Adrenal gland (tissue), 12 donors: Measurements from ENCODE around the gene SLC22A5. TPM values are rescaled to one million over a fixed set of nuclear protein-coding genes. Genes with fewer than 3 reads are reported as not detected.

Experiments
- DNase-seq, 7 donors: peaks; one replicate each; pipeline ENCODE4 v3.0.0-alpha.2; 2019 to 2020
- H3K27ac ChIP-seq, 5 donors: fragments of 200-600 bp; sonication (generic) in 4 of 5; 1 replicate in 3 of 5; 2 replicates in 2 of 5; pipeline versions ENCODE4 v1.5.1 to v1.8.0; 2016 to 2020; ENCODE audit warnings: mild to moderate bottlenecking in 1 of 5
- H3K27me3 ChIP-seq: fragments of 200-600 bp; 2 replicates; pipeline ENCODE4 v1.8.0; 2021
- H3K36me3 ChIP-seq, 2 donors: fragments of 200-600 bp; replicated peaks in 1 of 2; 1 replicate in 1 of 2; 2 replicates in 1 of 2; pipeline versions ENCODE4 v1.5.1 to v1.8.0; 2018 to 2022
- H3K4me1 ChIP-seq, 2 donors: fragments of 200-600 bp; replicated peaks in 1 of 2; 1 replicate in 1 of 2; 2 replicates in 1 of 2; pipeline versions ENCODE4 v1.5.1 to v1.8.0; 2018 to 2021
- H3K4me3 ChIP-seq, 4 donors: fragments of 200-600 bp; sonication (generic) in 3 of 4; one replicate each; pipeline ENCODE4 v1.5.1; 2016 to 2018
- H3K9me3 ChIP-seq, 3 donors: fragments of 200-600 bp; sonication (generic) in 1 of 3; replicated peaks in 1 of 3; 1 replicate in 2 of 3; 2 replicates in 1 of 3; pipeline versions ENCODE4 v1.5.1 to v1.8.0; 2016 to 2021
- CTCF ChIP-seq, 6 experiments: fragments of 450-650 bp in 4 of 6; fragments of 200-600 bp in 2 of 6; sonication (generic) in 1 of 6; IDR thresholded peaks; 1 replicate in 5 of 6; 2 replicates in 1 of 6; pipeline versions ENCODE4 v1.5.1 to v1.8.0; 2016 to 2021; ENCODE audit warnings: antibody characterized with exemption in 6 of 6, mild to moderate bottlenecking in 2 of 6, moderate library complexity in 1 of 6
- POLR2A ChIP-seq, 2 donors: fragments of 450-650 bp; IDR thresholded peaks; one replicate each; pipeline ENCODE4 v1.6.1; 2017; ENCODE audit warnings: antibody characterized with exemption in 2 of 2, mild to moderate bottlenecking in 2 of 2, moderate library complexity in 1 of 2
- WGBS, 4 donors: extraction: QIAGEN DNeasy Blood & Tissue Kit in 2 of 4; methylation state at CpG; one replicate each; pipeline versions ENCODE4 v1.1.5 to v1.1.7; 2013 to 2017; 5-methylcytosine and 5-hydroxymethylcytosine counted together
- intact Hi-C, 2 donors: fragments of 100-400 bp; cut with DNase I; formaldehyde crosslinking; loops; one replicate each; pipeline versions ENCODE4 v1.14.1 to v1.15.0; 2022 to 2023
- polyA plus RNA-seq, 3 donors: library from polyadenylated mRNA; stranded (reverse); fragments of 200-250 nt in 2 of 3; fragments of 350-450 nt in 1 of 3; fragmentation: Illumina TruSeq in 1 of 3; extraction: RNeasy Lipid Tissue Mini Kit (QIAGEN cat#74804) in 1 of 3; gene quantifications; one replicate each; pipeline ENCODE4 v1.2.3, GENCODE V29; 2013 to 2014
- total RNA-seq, 9 donors: library from RNA; depleted of rRNA in 4 of 9; stranded (reverse); fragments of >200 nt in 4 of 9; fragments of 120-200 nt in 1 of 9; fragmentation: NEBNext Ultra II Directional in 1 of 9; extraction: Animal tissue kit (Norgen Biotek cat#: 25700) in 1 of 9; gene quantifications; one replicate each; pipeline versions ENCODE4 v1.1.0 to v1.2.4, GENCODE V29; 2013 to 2023
- donor health status: healthy with polysubstance abuse.
- donor health status: Bipolar disorder and iron deficiency.
- donor health status: DM: yes; HTN: yes; CAD: no.
- donor health status: DM: no; HTN: no; CAD: no.
- donor health status: DM: no; HTN: no; CAD: no.
- donor health status: DM: yes; HTN: yes; CAD: no.

Gene SLC22A5
- total and polyA plus RNA-seq, 12 donors: 4.4 to 24.1 (median 13.7) TPM

GRCh38 chr5:132431632-132432031, 62.1 kb downstream of the SLC22A5 start:
- no peaks in the 10 kb centered on the region for H3K9me3 ChIP-seq
- H3K4me3 ChIP-seq: no peak overlapping the region
- H3K27ac ChIP-seq: no peak overlapping the region
- TF ChIP-seq CTCF (IDR thresholded peaks at IDR 0.05) (no peak), POLR2A (IDR thresholded peaks at IDR 0.05) (no peak)
- DNase-seq: peak in 1 of 7 donors; percentile 28
- peaks cover 10 to 32% of the 10 kb centered on the region in 2 donors for H3K4me1 ChIP-seq
- intact Hi-C loops: no loop called here
- no peaks in the 10 kb centered on the region for H3K27me3 ChIP-seq
- WGBS, 4 donors: 85 to 94% (median 91%) methylated on average over 4 of the region's 4 CpGs
- H3K36me3 ChIP-seq: no peaks in the 10 kb centered on the region

GRCh38 chr5:132433141-132433540, 63.6 kb downstream of the SLC22A5 start:
- Histone ChIP-seq H3K4me1 (peaks cover 0 to 29% of the 10 kb centered on the region in 2 donors), H3K27me3 (no peaks in the 10 kb centered on the region), H3K36me3 (no peaks in the 10 kb centered on the region), H3K27ac (no peak overlapping the region), H3K9me3 (no peaks in the 10 kb centered on the region), H3K4me3 (no peak overlapping the region)
- WGBS, 4 donors: 93 to 95% (median 95%) methylated on average over 6 of the region's 6 CpGs
- DNase-seq: peak in 1 of 7 donors; percentile 24
- TF ChIP-seq CTCF (IDR thresholded peaks at IDR 0.05) (no peak), POLR2A (IDR thresholded peaks at IDR 0.05) (no peak)
- intact Hi-C loops: no loop called here

- Histone ChIP-seq H3K4me3 (no peak overlapping the region), H3K9me3 (no peaks in the 10 kb centered on the region), H3K27me3 (no peaks in the 10 kb centered on the region), H3K4me1 (peaks cover 8 to 29% of the 10 kb centered on the region in 2 donors), H3K27ac (no peak overlapping the region), H3K36me3 (no peaks in the 10 kb centered on the region)
- intact Hi-C loops: no loop called here
- DNase-seq: peak in 1 of 7 donors; percentile 49
- TF ChIP-seq CTCF (IDR thresholded peaks at IDR 0.05) (no peak), POLR2A (IDR thresholded peaks at IDR 0.05) (no peak)
- 73 to 89% (median 85%) methylated on average over 12 of the region's 12 CpGs for WGBS, 4 donors
Measured at GRCh38 chr5:132434416-132435286, 65.1 kb downstream of the SLC22A5 start.

- 91 to 100% (median 99%) methylated on average over 2 of the region's 2 CpGs for WGBS, 4 donors
- no peak for TF ChIP-seq POLR2A (IDR thresholded peaks at IDR 0.05)
- no peak for TF ChIP-seq CTCF (IDR thresholded peaks at IDR 0.05)
- DNase-seq: peak in 1 of 7 donors; percentile 31
- H3K27me3 ChIP-seq: no peaks in the 10 kb centered on the region
- intact Hi-C loops: no loop called here
- H3K4me1 ChIP-seq: peaks cover 8 to 33% of the 10 kb centered on the region in 2 donors
- H3K36me3 ChIP-seq: no peaks in the 10 kb centered on the region
- no peaks in the 10 kb centered on the region for H3K9me3 ChIP-seq
- no peak overlapping the region for H3K4me3 ChIP-seq
- H3K27ac ChIP-seq: no peak overlapping the region
Measured at GRCh38 chr5:132435447-132435846, 65.9 kb downstream of the SLC22A5 start.
